ENCODE measurements around the gene TXNDC9.

TXNDC9 gene, protein sequence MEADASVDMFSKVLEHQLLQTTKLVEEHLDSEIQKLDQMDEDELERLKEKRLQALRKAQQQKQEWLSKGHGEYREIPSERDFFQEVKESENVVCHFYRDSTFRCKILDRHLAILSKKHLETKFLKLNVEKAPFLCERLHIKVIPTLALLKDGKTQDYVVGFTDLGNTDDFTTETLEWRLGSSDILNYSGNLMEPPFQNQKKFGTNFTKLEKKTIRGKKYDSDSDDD

DNA sequence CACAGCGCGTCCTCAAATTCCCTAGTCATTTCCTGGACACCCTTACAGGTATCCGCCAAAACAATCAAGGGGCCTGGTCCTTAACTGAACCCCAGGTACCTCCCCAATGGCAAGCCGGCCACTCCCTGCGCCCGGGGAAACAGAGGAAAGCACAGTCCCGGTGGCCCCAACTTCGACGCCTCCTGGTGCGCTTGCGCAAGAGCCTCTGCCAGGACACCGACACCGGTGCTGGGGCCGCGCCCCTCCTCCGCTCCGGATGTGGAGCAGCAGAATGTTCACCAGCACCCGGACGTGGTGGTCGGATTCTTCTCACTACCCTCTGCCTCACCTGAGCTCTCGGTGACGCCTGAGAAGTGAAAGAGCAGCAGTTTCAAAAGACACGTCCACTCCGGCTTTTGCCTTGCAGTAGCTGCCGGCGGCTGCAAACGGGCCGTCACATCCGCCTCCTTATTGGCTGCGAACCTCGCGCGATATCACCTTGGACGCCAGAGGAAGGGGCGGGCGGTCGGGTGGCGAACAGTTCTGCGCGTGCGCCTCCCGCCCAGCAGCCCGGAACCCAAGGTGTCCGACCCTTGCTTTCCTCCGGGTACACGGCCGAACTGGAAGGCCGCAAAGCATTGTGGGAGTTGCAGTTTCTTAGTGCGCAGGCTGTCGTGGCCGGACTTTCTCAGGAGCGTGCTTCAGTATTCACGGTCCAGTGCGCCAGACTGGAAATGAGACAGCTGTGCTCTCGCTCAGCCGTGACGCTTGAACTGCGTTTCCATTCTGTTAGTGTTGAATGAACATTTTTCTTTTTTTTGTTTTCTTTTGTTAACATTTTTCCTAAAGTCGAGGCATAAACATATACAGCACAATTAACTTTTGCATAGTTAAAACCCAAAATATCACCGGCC, at the start of gene TXNDC9:
TSS of gene TXNDC9 (minus strand) at position 423 of the 893 bp plus-strand sequence. CDS start 3,123 bp downstream, outside the sequence.
- H3K4me3 ChIP-seq (ENCODE audit: low read length) = peak within 1 kb of the TSS; percentile 97
- DNase-seq (ENCODE audit: low read depth) = peak; percentile 100
- TF ChIP-seq, protein P1, sequence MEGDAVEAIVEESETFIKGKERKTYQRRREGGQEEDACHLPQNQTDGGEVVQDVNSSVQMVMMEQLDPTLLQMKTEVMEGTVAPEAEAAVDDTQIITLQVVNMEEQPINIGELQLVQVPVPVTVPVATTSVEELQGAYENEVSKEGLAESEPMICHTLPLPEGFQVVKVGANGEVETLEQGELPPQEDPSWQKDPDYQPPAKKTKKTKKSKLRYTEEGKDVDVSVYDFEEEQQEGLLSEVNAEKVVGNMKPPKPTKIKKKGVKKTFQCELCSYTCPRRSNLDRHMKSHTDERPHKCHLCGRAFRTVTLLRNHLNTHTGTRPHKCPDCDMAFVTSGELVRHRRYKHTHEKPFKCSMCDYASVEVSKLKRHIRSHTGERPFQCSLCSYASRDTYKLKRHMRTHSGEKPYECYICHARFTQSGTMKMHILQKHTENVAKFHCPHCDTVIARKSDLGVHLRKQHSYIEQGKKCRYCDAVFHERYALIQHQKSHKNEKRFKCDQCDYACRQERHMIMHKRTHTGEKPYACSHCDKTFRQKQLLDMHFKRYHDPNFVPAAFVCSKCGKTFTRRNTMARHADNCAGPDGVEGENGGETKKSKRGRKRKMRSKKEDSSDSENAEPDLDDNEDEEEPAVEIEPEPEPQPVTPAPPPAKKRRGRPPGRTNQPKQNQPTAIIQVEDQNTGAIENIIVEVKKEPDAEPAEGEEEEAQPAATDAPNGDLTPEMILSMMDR (conservative IDR thresholded peaks at IDR 0.05; ENCODE audit: low read length) = no peak

DNA sequence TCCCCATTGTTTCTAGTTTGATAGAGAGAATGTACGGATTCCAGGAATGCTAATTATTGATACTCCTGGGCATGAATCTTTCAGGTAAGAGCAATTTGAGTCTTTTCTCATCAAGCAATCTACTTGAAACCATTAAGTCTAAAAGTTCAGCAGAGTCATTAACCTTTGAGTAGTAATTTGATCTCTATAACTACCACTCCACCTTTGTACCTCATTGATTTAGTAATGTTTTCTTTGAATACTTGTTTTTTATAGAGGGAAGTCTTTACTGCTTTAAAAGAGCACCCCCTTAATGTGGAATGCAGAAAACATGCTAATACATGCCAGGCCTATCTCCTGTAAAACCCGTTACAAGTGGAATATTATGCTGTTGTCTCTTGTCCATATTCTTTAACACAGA, 46.0 kb upstream of the TXNDC9 start:
- TF ChIP-seq, protein P1 (conservative IDR thresholded peaks at IDR 0.05; ENCODE audit: low read length) = no peak
- no peak overlapping the region for H3K4me3 ChIP-seq (ENCODE audit: low read length)
- no peak for DNase-seq (ENCODE audit: low read depth)

DNA sequence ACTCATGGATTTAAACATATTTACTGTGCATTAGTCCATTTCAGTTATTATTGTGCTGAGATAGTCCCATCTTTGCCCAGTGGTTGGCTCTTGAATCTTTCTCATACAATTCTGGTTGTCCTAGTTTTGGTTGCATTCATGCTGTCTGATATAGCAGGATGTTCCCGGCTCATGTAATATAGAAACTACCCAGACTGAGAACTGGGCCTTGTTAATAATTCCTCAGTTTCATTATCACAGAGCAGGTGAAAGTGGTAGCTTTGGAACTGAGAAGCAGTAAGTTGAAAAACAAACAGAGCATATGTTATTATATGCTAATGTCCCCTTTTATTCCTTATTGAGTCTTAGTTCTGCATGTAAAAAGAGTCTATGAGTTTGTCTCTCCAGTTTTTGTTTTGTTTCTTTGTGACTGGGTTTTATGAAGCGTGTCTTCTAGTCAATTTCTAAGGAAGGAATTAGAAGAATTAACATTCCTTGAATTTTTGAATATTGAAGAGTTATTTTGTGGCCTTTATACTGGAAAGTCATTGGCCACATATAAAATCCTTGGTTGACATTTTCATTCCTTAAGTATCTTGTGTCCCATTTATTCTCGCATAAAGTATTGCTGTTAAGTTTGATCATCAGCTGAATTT, 44.4 kb upstream of the TXNDC9 start:
- no peak overlapping the region for H3K4me3 ChIP-seq (ENCODE audit: low read length)
- TF ChIP-seq, protein P1 (conservative IDR thresholded peaks at IDR 0.05; ENCODE audit: low read length) = no peak
- peak; percentile 38 for DNase-seq (ENCODE audit: low read depth)

DNA sequence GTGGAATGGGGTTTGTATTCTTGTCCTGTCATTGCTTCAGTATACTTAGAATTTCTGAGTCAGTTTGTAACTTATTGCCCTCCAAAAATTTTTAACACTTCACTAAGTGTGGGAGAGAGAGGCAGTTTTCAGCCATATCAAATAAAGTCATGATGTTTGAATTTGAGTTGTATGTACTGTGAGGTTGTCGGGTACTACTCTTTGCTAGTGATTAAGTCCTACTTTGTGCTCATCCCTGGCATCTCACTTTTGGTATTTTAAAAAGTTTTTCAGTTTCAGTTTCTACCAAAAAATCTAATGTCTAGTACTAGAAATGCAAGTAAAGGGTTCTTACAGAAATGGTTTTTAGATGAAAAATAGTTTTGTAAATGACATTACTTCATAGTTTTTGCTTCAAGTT, 41.7 kb upstream of the TXNDC9 start:
- TF ChIP-seq, protein P1 (conservative IDR thresholded peaks at IDR 0.05; ENCODE audit: low read length) = no peak
- no peak overlapping the region for H3K4me3 ChIP-seq (ENCODE audit: low read length)
- DNase-seq (ENCODE audit: low read depth) = no peak

DNA sequence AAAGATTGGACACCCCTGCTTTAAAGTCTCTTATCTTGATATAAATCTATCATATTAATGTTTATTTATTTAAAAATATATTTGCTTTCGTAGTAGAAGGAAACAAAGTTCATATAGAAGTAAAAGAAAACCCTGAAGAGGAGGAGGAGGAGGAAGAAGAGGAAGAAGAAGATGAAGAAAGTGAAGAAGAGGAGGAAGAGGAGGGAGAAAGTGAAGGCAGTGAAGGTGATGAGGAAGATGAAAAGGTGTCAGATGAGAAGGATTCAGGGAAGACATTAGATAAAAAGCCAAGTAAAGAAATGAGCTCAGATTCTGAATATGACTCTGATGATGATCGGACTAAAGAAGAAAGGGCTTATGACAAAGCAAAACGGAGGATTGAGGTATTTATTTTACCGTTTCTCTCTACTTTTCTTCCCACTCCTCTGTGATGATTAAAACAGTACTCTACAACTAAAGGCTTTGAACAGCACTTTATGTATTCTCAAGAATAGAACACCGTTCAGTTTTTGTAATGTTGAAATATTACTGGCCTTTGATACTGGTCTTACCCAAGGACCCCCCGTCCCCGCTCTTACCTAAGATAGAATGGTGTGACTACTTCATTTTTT, 40.2 kb upstream of the TXNDC9 start:
- H3K4me3 ChIP-seq (ENCODE audit: low read length) = no peak overlapping the region
- no peak for DNase-seq (ENCODE audit: low read depth)
- TF ChIP-seq, protein P1 (conservative IDR thresholded peaks at IDR 0.05; ENCODE audit: low read length) = no peak

DNA sequence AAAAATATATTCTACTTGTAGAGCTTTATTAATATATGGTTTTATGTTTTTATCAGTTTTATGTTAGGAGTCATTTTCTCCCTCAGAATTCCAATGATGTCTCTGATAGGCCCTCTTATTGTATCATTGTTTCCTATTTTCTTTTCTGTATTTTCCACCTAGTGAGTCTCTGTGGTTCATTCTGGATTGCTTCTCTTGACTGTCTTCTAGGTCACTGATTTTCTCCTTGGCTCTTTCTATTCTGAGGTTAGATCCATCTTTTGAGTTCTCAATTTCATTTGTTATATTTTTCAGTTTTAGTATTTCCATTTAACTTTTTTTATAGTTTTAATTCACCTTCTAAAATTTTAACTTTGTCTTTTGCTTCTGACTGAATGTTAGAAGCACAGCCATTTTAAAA, 38.6 kb upstream of the TXNDC9 start:
- DNase-seq (ENCODE audit: low read depth) = no peak
- TF ChIP-seq, protein P1 (conservative IDR thresholded peaks at IDR 0.05; ENCODE audit: low read length) = no peak
- no peak overlapping the region for H3K4me3 ChIP-seq (ENCODE audit: low read length)

All from AG10803 (cell line).